NCI-H2227 (cell line): ENCODE measurements around the gene RTCA.
"Not testable (repeated sequence)": the region's sequence is repeated elsewhere in the genome, so short reads cannot be mapped to it uniquely, and the experiment has no call there.

ENCODE experiments used
- DNase-seq: peaks from one replicate; lab custom pipeline; 2025; ENCODE audit not compliant: unreplicated experiment; lab: John Stamatoyannopoulos, UW

The RTCA gene

GRCh38 chr1:100258427-100258826 lies 7.6 kb upstream of the RTCA start:
- DNase-seq: not testable (repeated sequence)

- no peak for DNase-seq
Observed at GRCh38 chr1:100261686-100262085, 4.3 kb upstream of the RTCA start.

GRCh38 chr1:100264081-100264480 lies 1.9 kb upstream of the RTCA start:
- DNase-seq: not testable (repeated sequence)

- no peak for DNase-seq
Observed at GRCh38 chr1:100265562-100265930, 470 bp upstream of the RTCA start.

DNA sequence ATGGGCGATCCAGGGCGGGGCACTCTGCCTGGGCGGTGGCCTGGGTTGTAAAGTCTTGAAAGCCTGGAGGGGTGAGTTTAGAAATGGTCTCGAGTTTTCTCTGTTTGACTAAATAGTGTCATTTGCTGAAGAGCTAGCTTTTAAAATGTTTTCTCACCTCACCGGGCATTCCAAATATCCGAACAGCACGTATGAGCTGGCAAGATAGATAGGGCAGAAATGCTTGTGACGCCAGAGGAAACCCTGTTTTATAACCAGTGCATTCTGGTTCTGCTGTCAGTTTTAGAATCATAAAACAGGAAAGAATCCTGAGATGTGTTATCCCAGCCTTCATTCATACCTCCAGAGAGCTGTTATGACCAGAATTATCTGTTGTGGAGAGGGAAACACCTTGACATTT lies 725 bp downstream of the RTCA start:
- no peak for DNase-seq

DNA sequence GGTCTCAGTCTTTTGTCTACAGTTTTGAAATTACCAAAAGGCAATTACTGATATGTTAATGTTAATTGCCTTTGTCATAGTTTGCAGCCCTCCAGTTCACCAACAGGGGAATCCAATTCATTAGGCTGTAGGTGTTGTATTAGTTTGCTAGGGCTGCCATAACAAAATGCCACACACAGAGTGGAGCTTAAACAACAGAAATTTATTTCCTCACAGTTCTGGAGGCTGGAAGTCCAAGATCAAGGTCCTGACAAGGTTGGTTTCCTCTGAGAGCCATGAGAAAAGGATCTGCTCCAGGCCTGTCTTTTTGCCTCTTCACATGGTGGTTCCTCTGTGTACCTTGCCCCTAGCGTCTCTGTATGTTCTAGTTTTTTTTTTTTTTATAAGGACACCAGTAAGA lies 1.3 kb downstream of the RTCA start:
- no peak for DNase-seq

GRCh38 chr1:100268202-100268601 lies 2.2 kb downstream of the RTCA start:
- DNase-seq: no peak

GRCh38 chr1:100277866-100278265 lies 11.8 kb downstream of the RTCA start:
- DNase-seq: no peak

DNA sequence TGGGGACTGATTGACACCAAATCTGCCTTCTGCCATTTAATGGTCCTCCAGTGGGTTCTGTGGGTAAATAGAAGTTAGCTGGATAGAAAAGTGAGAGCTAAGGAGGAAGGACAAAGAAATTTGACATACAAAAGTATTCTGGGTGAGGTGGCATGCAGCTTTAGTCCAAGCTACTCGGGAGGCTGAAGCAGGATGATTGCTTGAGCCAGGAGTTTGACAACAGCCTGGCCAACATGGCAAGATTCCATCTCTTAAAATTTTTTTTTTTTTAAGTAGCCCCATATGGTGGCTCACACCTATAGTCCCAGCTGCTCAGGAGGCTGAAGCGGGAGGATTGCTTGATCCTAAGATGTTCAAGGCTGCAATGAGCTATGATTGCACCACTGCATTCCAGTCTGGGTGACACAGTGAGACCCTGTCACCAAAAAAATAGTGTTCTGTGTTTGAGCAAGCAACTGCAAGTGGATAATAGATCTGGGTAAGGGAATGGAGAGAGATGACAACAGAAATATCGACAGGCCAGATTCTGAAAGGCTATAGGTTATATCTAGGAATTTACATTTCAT lies 13.4 kb downstream of the RTCA start:
- DNase-seq: no peak

GRCh38 chr1:100279954-100280682 lies 14.1 kb downstream of the RTCA start:
- DNase-seq: no peak

DNA sequence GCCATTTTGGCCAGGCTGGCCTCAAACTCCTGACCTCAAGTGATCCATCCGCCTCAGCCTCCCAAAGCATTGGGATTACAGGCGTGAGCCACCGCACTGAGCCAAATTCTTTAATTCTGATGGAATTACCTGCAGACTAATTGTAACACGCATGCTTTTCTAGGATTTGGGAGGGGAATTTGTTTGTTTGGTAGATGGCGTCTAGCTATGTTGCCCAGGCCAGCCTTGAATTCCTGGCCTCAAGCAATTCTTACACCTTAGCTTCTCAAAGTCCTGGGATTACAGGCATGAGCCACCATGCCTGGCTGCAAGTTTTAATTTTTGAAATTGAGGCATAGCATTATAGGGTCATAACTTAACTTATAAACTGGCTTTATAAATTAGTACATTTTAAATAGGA lies 18.6 kb downstream of the RTCA start:
- DNase-seq: no peak

GRCh38 chr1:100287162-100287561 lies 21.1 kb downstream of the RTCA start:
- no peak for DNase-seq

- no peak for DNase-seq
Observed at GRCh38 chr1:100290291-100290690, 24.3 kb downstream of the RTCA start.

DNA sequence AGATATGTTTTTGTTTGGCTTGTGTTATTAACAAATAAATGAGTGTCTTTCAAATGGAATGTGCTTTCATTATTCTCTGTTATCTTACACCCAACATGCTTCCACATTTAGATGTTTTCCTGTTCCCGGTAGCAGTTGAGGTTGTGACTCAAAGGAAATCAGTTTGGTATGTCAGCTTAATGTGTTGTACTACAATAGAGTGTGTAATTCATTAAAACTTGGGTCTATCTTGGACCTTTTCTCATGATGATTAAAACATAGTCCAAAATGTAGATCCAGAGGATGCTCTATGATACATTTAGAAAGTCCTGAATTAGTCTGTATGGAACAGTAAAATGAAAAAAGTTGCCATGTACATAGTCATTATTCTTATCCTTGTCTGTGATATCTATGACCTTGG lies 26.7 kb downstream of the RTCA start:
- no peak for DNase-seq

GRCh38 chr1:100296140-100296539 lies 30.1 kb downstream of the RTCA start:
- no peak for DNase-seq

GRCh38 chr1:100296997-100297396 lies 31.0 kb downstream of the RTCA start:
- not testable (repeated sequence) for DNase-seq

DNA sequence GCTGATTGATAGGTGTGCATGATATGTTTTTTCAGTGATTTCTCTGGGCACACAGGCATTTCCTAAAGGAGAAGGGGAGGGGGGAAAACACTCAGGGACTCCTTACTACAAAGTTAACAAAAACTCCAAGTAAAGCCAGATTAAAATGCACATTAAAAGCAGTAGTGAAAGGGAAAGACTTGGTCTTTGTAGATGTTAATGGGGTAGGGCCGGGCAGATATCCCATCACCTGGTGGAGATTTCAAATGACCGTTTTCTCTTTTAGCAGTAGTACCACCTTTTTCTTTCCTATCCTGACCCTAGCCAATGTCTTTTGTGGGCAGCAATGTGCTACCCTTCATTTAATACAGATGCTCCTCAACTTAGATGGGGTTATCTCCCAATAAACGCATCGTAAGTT lies 32.5 kb downstream of the RTCA start:
- DNase-seq: no peak

GRCh38 chr1:100299521-100300222 lies 33.7 kb downstream of the RTCA start:
- DNase-seq: no peak

GRCh38 chr1:100300691-100301090 lies 34.7 kb downstream of the RTCA start:
- no peak for DNase-seq

DNA sequence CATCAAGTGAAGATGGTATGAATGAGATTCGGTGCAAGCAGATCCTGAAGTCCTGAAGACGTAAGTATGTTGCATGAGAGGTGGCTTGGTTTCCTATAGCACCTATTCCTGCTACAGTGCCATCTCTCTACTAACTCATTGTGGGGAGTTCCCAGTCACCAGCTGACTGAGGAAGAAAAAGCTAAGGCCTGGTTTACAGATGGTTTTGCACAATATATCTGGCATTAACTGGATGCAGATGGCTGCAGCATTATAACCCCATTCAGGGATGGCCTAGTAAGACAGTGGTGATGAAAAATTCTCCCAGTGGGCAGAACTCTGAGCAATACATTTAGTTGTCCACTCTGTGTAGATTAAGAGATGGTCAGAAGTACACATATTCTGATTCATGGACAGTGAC lies 36.7 kb downstream of the RTCA start:
- no peak for DNase-seq

DNA sequence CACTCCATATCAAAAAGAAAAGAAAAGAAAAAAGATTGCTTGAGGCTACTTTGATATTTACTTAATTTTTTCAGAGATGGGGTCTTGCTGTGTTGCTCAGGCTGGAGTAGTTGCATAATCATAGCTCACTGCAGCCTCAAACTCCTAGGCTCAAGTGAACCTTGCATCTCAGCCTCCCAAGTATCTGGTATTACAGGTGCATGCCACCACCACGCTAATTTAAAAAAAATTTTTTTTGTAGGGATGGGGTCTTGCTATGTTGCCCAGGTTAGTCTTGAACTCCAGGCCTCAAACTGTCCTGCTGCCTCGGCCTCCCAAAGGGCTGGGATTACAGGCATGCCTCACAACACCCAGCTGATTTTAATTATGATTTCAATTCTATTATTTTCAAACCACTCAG lies 38.2 kb downstream of the RTCA start:
- no peak for DNase-seq

- no peak for DNase-seq
Observed at GRCh38 chr1:100304921-100305320, 38.9 kb downstream of the RTCA start.
